Kidney (tissue), 14 donors: ENCODE data around the gene SYNE1. TPM values are rescaled to one million over a fixed set of nuclear protein-coding genes. Genes with fewer than 3 reads are reported as not detected.

ENCODE experiments used
- DNase-seq, 5 donors: peaks; one replicate each; pipeline ENCODE4 v3.0.0-alpha.2; 2013 to 2020
- FAIRE-seq: peaks from 2 replicates; lab custom pipeline; 2012; peaks lifted over from hg19 to GRCh38; lab: Jason Lieb, UNC
- H3K27ac ChIP-seq, 2 donors: one replicate each; pipeline ENCODE4 v1.7.0; 2013; ENCODE audit warnings: low read depth in 2 of 2, low read length in 2 of 2, inconsistent platforms in 1 of 2
- H3K27me3 ChIP-seq: one replicate; pipeline ENCODE4 v1.7.1; 2013; ENCODE audit warnings: low read length, inconsistent platforms; ENCODE audit not compliant: control insufficient read depth, insufficient read depth
- H3K36me3 ChIP-seq, 3 donors: one replicate each; pipeline versions ENCODE4 v1.7.0 to v1.7.1; 2013; ENCODE audit warnings: low read length in 3 of 3, control low read depth in 1 of 3, inconsistent platforms in 1 of 3; ENCODE audit not compliant: insufficient read depth in 3 of 3, control insufficient read depth in 2 of 3
- H3K4me1 ChIP-seq, 3 donors: one replicate each; pipeline versions ENCODE4 v1.7.0 to v1.7.1; 2013; ENCODE audit warnings: low read length in 3 of 3, inconsistent platforms in 1 of 3, low read depth in 1 of 3; ENCODE audit not compliant: control insufficient read depth in 2 of 3, insufficient read depth in 2 of 3
- H3K4me3 ChIP-seq, 3 donors: one replicate each; pipeline versions ENCODE4 v1.7.0 to v1.8.1; 2013; ENCODE audit warnings: low read length in 3 of 3, control low read depth in 1 of 3, inconsistent platforms in 1 of 3
- H3K9ac ChIP-seq, 3 donors: one replicate each; pipeline versions ENCODE4 v1.7.0 to v1.7.1; 2013; ENCODE audit warnings: low read length in 3 of 3, control low read depth in 1 of 3, inconsistent platforms in 1 of 3
- H3K9me3 ChIP-seq, 3 donors: one replicate each; pipeline versions ENCODE4 v1.7.0 to v1.7.1; 2013; ENCODE audit warnings: low read length in 3 of 3, control low read depth in 1 of 3, inconsistent platforms in 1 of 3; ENCODE audit not compliant: control insufficient read depth in 2 of 3, insufficient read depth in 1 of 3
- intact Hi-C: fragments of 100-400 bp; cut with DNase I; formaldehyde crosslinking; loops from one replicate; pipeline ENCODE4 v1.11.1; 2022
- polyA plus RNA-seq: library from polyadenylated mRNA; stranded (reverse); fragments of 350-450 nt; fragmentation: Illumina TruSeq; extraction: RNeasy Lipid Tissue Mini Kit (QIAGEN cat#74804); gene quantifications from one replicate; pipeline ENCODE4 v1.2.3, GENCODE V29; 2014; ENCODE audit warnings: low read depth, low replicate concordance; ENCODE audit not compliant: insufficient read depth
- total RNA-seq: library from RNA; stranded (reverse); fragmentation: NEBNext Ultra II Directional; extraction: Animal tissue kit (Norgen Biotek cat#: 25700); gene quantifications from one replicate; pipeline ENCODE4 v1.2.1, GENCODE V29; 2021
- TF ChIP-seq, protein P1 (sequence below): IDR thresholded peaks from 3 replicates; pipeline ENCODE4 v1.5.1; 2012; ENCODE audit warnings: mild to moderate bottlenecking, moderate library complexity, borderline replicate concordance; ENCODE audit not compliant: insufficient read depth; ENCODE audit errors: extremely low read depth
- donor health status: control.
- donor health status: control.
- donor health status: control.
- donor health status: control.
- donor health status: control.
- donor health status: DM: yes; HTN: yes; CAD: no.
- donor health status: Normal renal cell carcinoma (clear cell type).

Gene SYNE1
- total and polyA plus RNA-seq, 2 donors from 2014 or later, result 47.8 to 216 TPM

DNA sequence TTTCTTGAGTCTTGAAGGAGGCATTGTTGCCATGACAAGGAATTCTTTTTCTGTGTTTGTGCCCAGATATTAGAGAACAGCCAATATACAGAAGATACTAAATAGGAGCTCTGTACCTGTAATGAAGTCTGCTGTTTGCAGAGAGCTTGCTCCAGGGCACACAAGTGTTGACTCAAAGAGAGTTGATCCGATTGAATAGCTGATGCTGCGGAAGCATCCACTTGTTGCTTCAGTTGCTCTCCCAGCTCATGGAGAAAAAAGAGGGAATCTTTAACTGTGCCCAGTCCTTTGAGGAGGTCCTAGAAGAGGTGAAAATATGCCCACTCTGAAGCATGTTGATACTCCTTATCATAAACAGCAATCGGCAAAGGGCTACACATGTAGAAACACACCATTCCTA, 418.3 kb downstream of the SYNE1 start:
- Histone ChIP-seq H3K9me3 (peaks cover 0 to 6% (median 2%) of the 10 kb centered on the region in 3 donors), H3K27ac (no peak overlapping the region), H3K4me3 (no peak overlapping the region), H3K27me3 (no peaks in the 10 kb centered on the region), H3K36me3 (peaks cover 26 to 68% (median 63%) of the 10 kb centered on the region in 3 donors), H3K4me1 (no peaks in the 10 kb centered on the region), H3K9ac (no peak overlapping the region)
- no peak for DNase-seq
- FAIRE-seq, result no peak
- TF ChIP-seq, protein P1, sequence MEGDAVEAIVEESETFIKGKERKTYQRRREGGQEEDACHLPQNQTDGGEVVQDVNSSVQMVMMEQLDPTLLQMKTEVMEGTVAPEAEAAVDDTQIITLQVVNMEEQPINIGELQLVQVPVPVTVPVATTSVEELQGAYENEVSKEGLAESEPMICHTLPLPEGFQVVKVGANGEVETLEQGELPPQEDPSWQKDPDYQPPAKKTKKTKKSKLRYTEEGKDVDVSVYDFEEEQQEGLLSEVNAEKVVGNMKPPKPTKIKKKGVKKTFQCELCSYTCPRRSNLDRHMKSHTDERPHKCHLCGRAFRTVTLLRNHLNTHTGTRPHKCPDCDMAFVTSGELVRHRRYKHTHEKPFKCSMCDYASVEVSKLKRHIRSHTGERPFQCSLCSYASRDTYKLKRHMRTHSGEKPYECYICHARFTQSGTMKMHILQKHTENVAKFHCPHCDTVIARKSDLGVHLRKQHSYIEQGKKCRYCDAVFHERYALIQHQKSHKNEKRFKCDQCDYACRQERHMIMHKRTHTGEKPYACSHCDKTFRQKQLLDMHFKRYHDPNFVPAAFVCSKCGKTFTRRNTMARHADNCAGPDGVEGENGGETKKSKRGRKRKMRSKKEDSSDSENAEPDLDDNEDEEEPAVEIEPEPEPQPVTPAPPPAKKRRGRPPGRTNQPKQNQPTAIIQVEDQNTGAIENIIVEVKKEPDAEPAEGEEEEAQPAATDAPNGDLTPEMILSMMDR, result no peak
- intact Hi-C loops, result no loop called here

DNA sequence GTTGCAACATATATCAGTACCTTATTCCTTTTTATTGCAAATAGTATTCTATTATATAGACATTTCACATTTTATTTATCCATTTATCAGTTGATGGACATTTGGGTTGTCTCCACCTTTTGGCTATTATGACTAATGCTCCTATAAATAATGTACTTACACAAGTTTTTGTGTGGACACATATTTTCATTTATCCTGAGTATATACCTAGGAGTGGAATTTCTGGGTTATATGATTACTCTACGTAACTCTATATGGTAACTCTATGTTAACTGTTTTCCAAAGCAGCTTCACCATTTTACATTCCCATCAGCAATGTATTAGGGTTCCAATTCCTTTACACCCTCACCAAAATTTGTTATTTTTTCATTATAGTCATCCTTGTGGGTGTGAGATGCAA, 424.7 kb downstream of the SYNE1 start:
- no peaks in the 10 kb centered on the region for H3K9me3 ChIP-seq
- FAIRE-seq (no peak), DNase-seq (no peak)
- H3K4me1 ChIP-seq, result no peaks in the 10 kb centered on the region
- no peak overlapping the region for H3K9ac ChIP-seq
- TF ChIP-seq, protein P1, result no peak
- H3K36me3 ChIP-seq, result peaks cover 18 to 60% (median 40%) of the 10 kb centered on the region in 3 donors
- intact Hi-C loops, result no loop called here
- H3K27ac ChIP-seq, result no peak overlapping the region
- H3K27me3 ChIP-seq, result no peaks in the 10 kb centered on the region
- H3K4me3 ChIP-seq, result no peak overlapping the region

DNA sequence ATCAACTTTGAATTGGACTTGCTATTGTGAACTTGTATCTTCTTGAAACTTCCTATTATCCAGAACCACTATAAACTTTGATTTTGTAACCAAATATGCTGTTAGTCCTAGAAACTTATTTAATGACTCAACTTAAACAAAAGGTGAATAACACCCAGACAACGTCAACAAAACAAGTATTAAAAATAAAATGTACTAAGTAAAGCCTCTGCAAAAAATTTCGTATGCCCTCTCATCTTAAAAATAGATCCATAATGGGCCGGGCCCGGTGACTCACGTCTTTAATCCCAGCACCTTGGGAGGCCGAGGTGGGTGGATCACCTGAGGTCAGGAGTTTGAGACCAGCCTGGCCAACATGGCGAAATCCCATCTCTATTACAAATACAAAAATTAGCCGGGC, 428.0 kb downstream of the SYNE1 start:
- TF ChIP-seq, protein P1, result no peak
- H3K4me1 ChIP-seq, result no peaks in the 10 kb centered on the region
- no peaks in the 10 kb centered on the region for H3K9me3 ChIP-seq
- H3K27me3 ChIP-seq, result no peaks in the 10 kb centered on the region
- no peak for FAIRE-seq
- H3K4me3 ChIP-seq, result no peak overlapping the region
- no peak for DNase-seq
- no peak overlapping the region for H3K9ac ChIP-seq
- intact Hi-C loops, result no loop called here
- no peak overlapping the region for H3K27ac ChIP-seq
- peaks cover 23 to 69% (median 32%) of the 10 kb centered on the region in 3 donors for H3K36me3 ChIP-seq
